ENCODE measurements around the gene RNF166. TPM values are rescaled to one million over a fixed set of nuclear protein-coding genes. Genes with fewer than 3 reads are reported as not detected.

The RNF166 gene
- polyA plus RNA-seq, 1 donor from 2014 or later: 34.4 TPM

GRCh38 chr16:88657371-88657770 lies 48.8 kb downstream of the RNF166 start:
- H3K4me3 ChIP-seq (ENCODE audit: low read length): no peak overlapping the region
- TF ChIP-seq EZH2 (IDR thresholded peaks at IDR 0.05; ENCODE audit: borderline replicate concordance, insufficient read depth, low read length, poor library complexity, severe bottlenecking) (no peak), EP300 (conservative IDR thresholded peaks at IDR 0.05; ENCODE audit: poor library complexity, severe bottlenecking) (no peak), RAD21 (conservative IDR thresholded peaks at IDR 0.05) (no peak), TAF1 (IDR thresholded peaks at IDR 0.05; ENCODE audit: low read depth) (no peak), REST (IDR thresholded peaks at IDR 0.05; ENCODE audit: borderline replicate concordance) (no peak)
- H3F3A ChIP-seq (ENCODE audit: insufficient read depth, low read length, poor library complexity, severe bottlenecking): no peaks in the 10 kb centered on the region
- H3K9me2 ChIP-seq (ENCODE audit: insufficient read depth, low read length): no peaks in the 10 kb centered on the region
- no peak overlapping the region for H3K4me2 ChIP-seq (ENCODE audit: low read length)
- no peak overlapping the region for H3K9ac ChIP-seq (ENCODE audit: low read length)
- H3K79me2 ChIP-seq (replicated peaks; ENCODE audit: insufficient read depth, low read length): peaks cover 22% of the 10 kb centered on the region
- no peaks in the 10 kb centered on the region for H3K9me3 ChIP-seq (ENCODE audit: low read length)
- H3K36me3 ChIP-seq (ENCODE audit: insufficient read depth, low read length): no peaks in the 10 kb centered on the region
- no peak overlapping the region for H3K27ac ChIP-seq (ENCODE audit: low read length)
- H4K20me1 ChIP-seq (ENCODE audit: insufficient read depth): no peaks in the 10 kb centered on the region
- no peaks in the 10 kb centered on the region for H3K27me3 ChIP-seq (ENCODE audit: insufficient read depth, low read depth, low read length)
- H2AFZ ChIP-seq (ENCODE audit: low read depth, low read length): no peak overlapping the region

GRCh38 chr16:88656291-88656980 lies 49.8 kb downstream of the RNF166 start:
- TF ChIP-seq MXI1 (conservative IDR thresholded peaks at IDR 0.05; ENCODE audit: poor library complexity, severe bottlenecking) (no peak), TAF1 (IDR thresholded peaks at IDR 0.05; ENCODE audit: low read depth) (no peak), SMC3 (conservative IDR thresholded peaks at IDR 0.05; ENCODE audit: poor library complexity) (no peak), CTCF (IDR thresholded peaks at IDR 0.05; ENCODE audit: poor library complexity, severe bottlenecking) (no peak), EP300 (conservative IDR thresholded peaks at IDR 0.05; ENCODE audit: poor library complexity, severe bottlenecking) (no peak), RAD21 (conservative IDR thresholded peaks at IDR 0.05) (no peak), EZH2 (IDR thresholded peaks at IDR 0.05; ENCODE audit: borderline replicate concordance, insufficient read depth, low read length, poor library complexity, severe bottlenecking) (no peak)
- H3K79me2 ChIP-seq (replicated peaks; ENCODE audit: insufficient read depth, low read length): peaks cover 12% of the 10 kb centered on the region
- no peaks in the 10 kb centered on the region for H4K20me1 ChIP-seq (ENCODE audit: insufficient read depth)
- H3K9me3 ChIP-seq (ENCODE audit: low read length): no peaks in the 10 kb centered on the region
- no peak overlapping the region for H3K4me2 ChIP-seq (ENCODE audit: low read length)
- H3K4me3 ChIP-seq (ENCODE audit: low read length): no peak overlapping the region
- H3F3A ChIP-seq (ENCODE audit: insufficient read depth, low read length, poor library complexity, severe bottlenecking): no peaks in the 10 kb centered on the region
- no peaks in the 10 kb centered on the region for H3K27me3 ChIP-seq (ENCODE audit: insufficient read depth, low read depth, low read length)
- no peaks in the 10 kb centered on the region for H3K36me3 ChIP-seq (ENCODE audit: insufficient read depth, low read length)
- no peak overlapping the region for H3K27ac ChIP-seq (ENCODE audit: low read length)
- no peaks in the 10 kb centered on the region for H3K9me2 ChIP-seq (ENCODE audit: insufficient read depth, low read length)
- H2AFZ ChIP-seq (ENCODE audit: low read depth, low read length): no peak overlapping the region
- no peak overlapping the region for H3K9ac ChIP-seq (ENCODE audit: low read length)

Data from neural cell (in vitro differentiated cells).